Measurements from ENCODE around the gene TBC1D8.

- no peak for TF ChIP-seq POLR2AphosphoS5 (IDR thresholded peaks at IDR 0.05)
- TF ChIP-seq CTCF (IDR thresholded peaks at IDR 0.05): no peak
Measured at GRCh38 chr2:100999995-101000394, 151.2 kb downstream of the TBC1D8 start.

All from prostate gland (tissue), 2 donors.